ENCODE data around the gene MYD88.

- TF ChIP-seq CTCF (IDR thresholded peaks at IDR 0.05; ENCODE audit: low read depth, low read length, missing input control) (no peak), REST (IDR thresholded peaks at IDR 0.05) (no peak)
Measured at GRCh38 chr3:38177181-38177580, 38.7 kb downstream of the MYD88 start.

Measured in liver (tissue), 2 donors.